Tibial nerve (tissue), 4 donors: ENCODE data around the gene SMAD3. TPM values are rescaled to one million over a fixed set of nuclear protein-coding genes. Genes with fewer than 3 reads are reported as not detected.

Experiments
- DNase-seq, 2 donors: peaks; one replicate each; pipeline ENCODE4 v3.0.0-alpha.2; 2019; ENCODE audit warnings: low spot score in 2 of 2
- H3K27ac ChIP-seq, 4 donors: fragments of 200-600 bp; sonication (generic) in 3 of 4; one replicate each; pipeline ENCODE4 v1.5.1; 2017 to 2019; ENCODE audit warnings: mild to moderate bottlenecking in 1 of 4
- H3K27me3 ChIP-seq, 2 donors: fragments of 200-600 bp; sonication (generic) in 1 of 2; one replicate each; pipeline versions ENCODE4 v1.5.1 to v1.6.0; 2017 to 2019
- H3K36me3 ChIP-seq, 3 donors: fragments of 200-600 bp; sonication (generic); one replicate each; pipeline ENCODE4 v1.5.1; 2018 to 2019
- H3K4me1 ChIP-seq, 4 donors: fragments of 200-600 bp; sonication (generic) in 3 of 4; one replicate each; pipeline ENCODE4 v1.5.1; 2017 to 2019
- H3K4me3 ChIP-seq, 4 donors: fragments of 200-600 bp; sonication (generic) in 3 of 4; one replicate each; pipeline ENCODE4 v1.5.1; 2017 to 2019; ENCODE audit warnings: mild to moderate bottlenecking in 1 of 4, moderate library complexity in 1 of 4
- H3K9me3 ChIP-seq, 4 donors: fragments of 200-600 bp; sonication (generic) in 3 of 4; one replicate each; pipeline ENCODE4 v1.5.1; 2017 to 2019
- EP300 ChIP-seq, 2 donors: sonication (generic); formaldehyde crosslinking; IDR thresholded peaks; one replicate each; pipeline ENCODE4 v1.6.1; 2017; ENCODE audit warnings: antibody characterized with exemption in 2 of 2, mild to moderate bottlenecking in 1 of 2
- POLR2A ChIP-seq, 2 donors: fragments of 450-650 bp; IDR thresholded peaks; one replicate each; pipeline ENCODE4 v1.6.1; 2017; ENCODE audit warnings: antibody characterized with exemption in 2 of 2, mild to moderate bottlenecking in 2 of 2, moderate library complexity in 2 of 2
- WGBS, 2 donors: methylation state at CpG; one replicate each; pipeline ENCODE4 v1.1.5; 2018; 5-methylcytosine and 5-hydroxymethylcytosine counted together
- total RNA-seq, 4 donors: library from RNA; depleted of rRNA; stranded (reverse); fragments of >200 nt; gene quantifications; one replicate each; pipeline ENCODE4 v1.1.0, GENCODE V29; 2016
- TF ChIP-seq, protein P1 (sequence below), 5 experiments: fragments of 200-600 bp in 3 of 5; fragments of 450-650 bp in 2 of 5; sonication (generic) in 3 of 5; IDR thresholded peaks; one replicate each; pipeline ENCODE4 v1.5.1; 2016 to 2019; ENCODE audit warnings: antibody characterized with exemption in 5 of 5, mild to moderate bottlenecking in 3 of 5, moderate library complexity in 2 of 5

Gene SMAD3
- total RNA-seq, 4 donors from 2014 or later, result 36.3 to 68.6 (median 44.1) TPM

DNA sequence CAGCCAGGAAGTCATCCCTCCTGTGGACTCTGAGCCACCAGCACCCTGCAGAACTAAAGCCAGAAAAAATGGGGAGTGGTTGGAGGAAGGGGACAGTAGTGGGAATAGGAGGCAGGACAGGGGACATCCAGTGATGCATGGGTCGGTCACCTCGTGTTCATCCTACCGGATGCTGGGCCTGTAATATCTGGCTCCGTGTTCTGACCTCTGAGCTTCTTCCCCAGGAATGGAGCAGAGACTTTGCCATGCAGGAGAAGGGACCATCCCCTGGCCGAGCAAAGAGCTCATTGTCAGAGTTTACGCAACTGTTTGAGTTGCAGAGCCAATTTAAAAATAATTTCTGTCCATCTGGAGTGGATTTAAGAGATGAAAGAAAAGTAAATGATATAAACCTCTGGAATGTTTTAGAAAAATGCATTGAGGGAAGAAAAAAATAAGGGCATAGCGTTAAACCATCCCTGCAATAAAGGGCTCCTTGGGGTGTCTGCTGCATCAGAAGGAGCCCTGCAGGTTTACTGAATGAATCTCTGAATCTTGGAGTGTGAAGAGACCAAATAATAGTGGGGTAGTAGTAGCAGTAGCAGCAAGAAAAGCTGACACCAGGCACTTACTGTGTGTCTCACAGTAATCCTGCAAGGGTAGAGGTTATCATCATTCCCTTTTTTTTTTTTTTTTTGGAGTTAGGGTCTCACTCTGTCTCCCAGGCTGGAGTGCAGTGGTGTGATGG, 118.2 kb downstream of the SMAD3 start:
- peak in 1 of 2 donors; percentile 79 for TF ChIP-seq EP300 (IDR thresholded peaks at IDR 0.05)
- no peak for TF ChIP-seq POLR2A (IDR thresholded peaks at IDR 0.05)
- peaks cover 0 to 55% (median 9%) of the 10 kb centered on the region in 4 donors for H3K4me1 ChIP-seq
- H3K27me3 ChIP-seq, result no peaks in the 10 kb centered on the region
- no peak overlapping the region for H3K4me3 ChIP-seq
- H3K9me3 ChIP-seq, result no peaks in the 10 kb centered on the region
- peak; percentile 44 to 64 for DNase-seq
- peak overlapping the region in 2 of 4 donors; percentile 64 to 86 for H3K27ac ChIP-seq
- 59 to 65% methylated on average over 7 of the region's 7 CpGs for WGBS, 2 donors
- H3K36me3 ChIP-seq, result peaks cover 0 to 79% (median 0%) of the 10 kb centered on the region in 3 donors

GRCh38 chr15:67184208-67184925, 119.0 kb downstream of the SMAD3 start:
- Histone ChIP-seq H3K36me3 (peaks cover 0 to 79% (median 0%) of the 10 kb centered on the region in 3 donors), H3K9me3 (no peaks in the 10 kb centered on the region), H3K4me3 (no peak overlapping the region), H3K27ac (peak overlapping the region in 2 of 4 donors; percentile 43 to 86), H3K4me1 (peaks cover 0 to 62% (median 15%) of the 10 kb centered on the region in 4 donors), H3K27me3 (no peaks in the 10 kb centered on the region)
- no peak for TF ChIP-seq EP300 (IDR thresholded peaks at IDR 0.05)
- no peak for TF ChIP-seq POLR2A (IDR thresholded peaks at IDR 0.05)
- TF ChIP-seq, protein P1, sequence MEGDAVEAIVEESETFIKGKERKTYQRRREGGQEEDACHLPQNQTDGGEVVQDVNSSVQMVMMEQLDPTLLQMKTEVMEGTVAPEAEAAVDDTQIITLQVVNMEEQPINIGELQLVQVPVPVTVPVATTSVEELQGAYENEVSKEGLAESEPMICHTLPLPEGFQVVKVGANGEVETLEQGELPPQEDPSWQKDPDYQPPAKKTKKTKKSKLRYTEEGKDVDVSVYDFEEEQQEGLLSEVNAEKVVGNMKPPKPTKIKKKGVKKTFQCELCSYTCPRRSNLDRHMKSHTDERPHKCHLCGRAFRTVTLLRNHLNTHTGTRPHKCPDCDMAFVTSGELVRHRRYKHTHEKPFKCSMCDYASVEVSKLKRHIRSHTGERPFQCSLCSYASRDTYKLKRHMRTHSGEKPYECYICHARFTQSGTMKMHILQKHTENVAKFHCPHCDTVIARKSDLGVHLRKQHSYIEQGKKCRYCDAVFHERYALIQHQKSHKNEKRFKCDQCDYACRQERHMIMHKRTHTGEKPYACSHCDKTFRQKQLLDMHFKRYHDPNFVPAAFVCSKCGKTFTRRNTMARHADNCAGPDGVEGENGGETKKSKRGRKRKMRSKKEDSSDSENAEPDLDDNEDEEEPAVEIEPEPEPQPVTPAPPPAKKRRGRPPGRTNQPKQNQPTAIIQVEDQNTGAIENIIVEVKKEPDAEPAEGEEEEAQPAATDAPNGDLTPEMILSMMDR (IDR thresholded peaks at IDR 0.05), result no peak
- WGBS, 2 donors, result 97 to 98% methylated on average over 17 to 18 of the region's 18 CpGs
- no peak for DNase-seq

DNA sequence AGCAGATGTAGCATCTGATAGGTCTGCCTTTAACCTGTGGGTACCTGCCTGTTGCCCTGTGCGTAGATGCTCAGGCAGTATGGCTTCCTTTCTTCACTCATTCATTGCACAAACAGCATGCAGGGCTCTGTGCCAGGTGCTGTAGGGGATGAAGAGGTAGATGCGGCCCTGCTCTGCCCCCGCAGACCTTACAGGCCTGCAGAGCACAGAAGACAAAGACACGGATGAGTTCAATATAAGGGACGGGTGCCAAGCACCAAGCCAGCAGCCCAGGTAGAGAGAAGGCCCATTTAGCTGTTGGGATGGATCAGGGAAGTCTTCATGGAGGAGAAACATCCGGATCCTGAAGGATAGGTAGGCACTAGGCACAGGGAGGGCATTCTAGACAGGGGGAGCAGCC, 119.6 kb downstream of the SMAD3 start:
- Histone ChIP-seq H3K36me3 (peaks cover 0 to 79% (median 0%) of the 10 kb centered on the region in 3 donors), H3K4me1 (peaks cover 0 to 64% (median 15%) of the 10 kb centered on the region in 4 donors), H3K27me3 (no peaks in the 10 kb centered on the region), H3K9me3 (no peaks in the 10 kb centered on the region), H3K4me3 (no peak overlapping the region), H3K27ac (peak overlapping the region in 3 of 4 donors; percentile 9 to 89 (median 86))
- DNase-seq, result no peak
- TF ChIP-seq, protein P1 (IDR thresholded peaks at IDR 0.05), result no peak
- TF ChIP-seq POLR2A (IDR thresholded peaks at IDR 0.05) (no peak), EP300 (IDR thresholded peaks at IDR 0.05) (no peak)
- WGBS, 2 donors, result 80 to 81% methylated on average over 6 of the region's 6 CpGs

DNA sequence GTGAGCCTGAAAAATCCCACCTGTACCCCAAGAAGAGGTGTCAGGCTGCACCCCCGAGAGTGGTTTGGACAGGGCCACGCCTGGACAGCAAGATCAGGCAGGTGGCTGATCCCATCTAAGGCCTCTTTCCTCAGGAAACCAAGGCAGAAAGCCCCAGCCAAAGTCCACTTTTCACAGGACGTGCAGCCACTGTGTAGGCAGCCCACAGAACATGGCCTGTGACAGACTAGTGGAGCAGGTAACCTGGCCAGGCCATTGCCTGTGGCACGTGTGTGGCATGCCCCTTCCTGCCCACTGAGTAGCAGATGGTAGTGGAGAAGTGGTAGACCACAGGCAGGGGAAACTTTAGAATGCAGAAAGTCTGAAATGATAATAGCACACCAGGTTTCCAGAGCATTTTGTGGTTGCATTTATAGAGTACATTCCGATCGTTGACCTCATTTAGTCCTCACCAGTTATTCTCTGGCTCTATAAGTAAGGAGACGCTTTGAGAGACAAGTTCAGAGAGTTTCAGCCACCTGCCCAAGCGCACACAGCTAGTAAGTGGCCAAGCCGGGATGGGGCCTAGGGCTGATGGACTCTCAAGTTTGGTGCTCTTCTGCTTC, 120.3 kb downstream of the SMAD3 start:
- WGBS, 2 donors, result 75 to 88% methylated on average over 9 of the region's 9 CpGs
- Histone ChIP-seq H3K27me3 (no peaks in the 10 kb centered on the region), H3K9me3 (no peaks in the 10 kb centered on the region), H3K27ac (peak overlapping the region in 3 of 4 donors; percentile 9 to 89 (median 86)), H3K4me1 (peaks cover 0 to 71% (median 15%) of the 10 kb centered on the region in 4 donors), H3K4me3 (no peak overlapping the region), H3K36me3 (peaks cover 0 to 79% (median 5%) of the 10 kb centered on the region in 3 donors)
- TF ChIP-seq, protein P1 (IDR thresholded peaks at IDR 0.05), result no peak
- no peak for TF ChIP-seq POLR2A (IDR thresholded peaks at IDR 0.05)
- no peak for TF ChIP-seq EP300 (IDR thresholded peaks at IDR 0.05)
- no peak for DNase-seq

DNA sequence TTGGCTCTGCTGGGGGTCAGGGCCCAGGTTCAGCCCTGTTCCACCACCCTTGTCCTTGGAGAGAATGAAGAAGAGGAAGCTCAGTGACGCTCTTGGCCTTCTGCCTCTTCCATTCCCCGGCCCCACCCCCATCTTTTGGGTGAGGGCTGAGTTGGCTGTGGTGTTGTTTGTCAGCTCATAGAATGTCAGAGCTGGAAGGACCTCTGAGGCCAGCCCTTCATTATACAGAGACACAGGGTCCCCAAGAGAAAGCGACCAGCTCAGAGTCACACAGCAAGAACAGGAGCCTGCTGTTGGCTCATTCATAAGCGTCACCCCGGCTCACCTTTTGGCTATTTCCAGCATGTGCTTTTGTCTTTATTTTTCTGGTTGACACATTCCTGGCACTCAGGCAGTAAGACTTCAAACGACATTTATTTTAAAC, 120.8 kb downstream of the SMAD3 start:
- DNase-seq, result peak in 1 of 2 donors; percentile 70
- H3K4me1 ChIP-seq, result peaks cover 0 to 76% (median 15%) of the 10 kb centered on the region in 4 donors
- H3K36me3 ChIP-seq, result peaks cover 0 to 79% (median 6%) of the 10 kb centered on the region in 3 donors
- 40 to 45% methylated on average over 6 of the region's 6 CpGs for WGBS, 2 donors
- H3K27me3 ChIP-seq, result no peaks in the 10 kb centered on the region
- peak in 1 of 2 donors; percentile 68 for TF ChIP-seq EP300 (IDR thresholded peaks at IDR 0.05)
- TF ChIP-seq, protein P1 (IDR thresholded peaks at IDR 0.05), result no peak
- H3K27ac ChIP-seq, result peak overlapping the region in 3 of 4 donors; percentile 9 to 89 (median 86)
- H3K9me3 ChIP-seq, result no peaks in the 10 kb centered on the region
- H3K4me3 ChIP-seq, result no peak overlapping the region
